Measurements from ENCODE around the gene TNIK. TPM values are rescaled to one million over a fixed set of nuclear protein-coding genes. Genes with fewer than 3 reads are reported as not detected.
A peak's percentile ranks its signal among the peaks of the same experiment; 100 is the strongest.

Gene TNIK
- total RNA-seq, 2 donors from 2014 or later = 31.7 to 37.9 TPM

DNA sequence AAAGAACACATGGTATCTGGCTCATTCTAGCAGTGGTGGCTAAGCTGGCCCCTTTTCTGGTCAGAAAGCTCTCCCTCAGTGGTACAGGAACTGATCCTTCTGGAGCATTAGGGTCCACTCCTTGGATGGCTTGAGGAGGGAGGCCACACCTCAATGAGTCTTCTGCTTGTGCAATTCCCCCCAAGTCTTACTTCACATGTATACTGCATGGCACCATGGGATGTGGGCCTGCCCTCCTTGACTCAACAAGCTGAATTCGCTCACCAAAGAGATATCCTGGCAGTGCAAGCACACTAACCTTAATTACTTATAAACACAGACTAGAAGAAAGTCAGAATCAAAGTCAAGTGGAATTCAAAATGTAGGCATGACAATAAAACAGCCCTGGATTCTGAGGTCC is 299.9 kb downstream of the TNIK start:
- Mint-ChIP-seq H3K27ac (no peak overlapping the region), H3K9me3 (peaks cover 0 to under 1% of the 10 kb centered on the region in 2 donors), H3K36me3 (peaks cover 6 to 12% of the 10 kb centered on the region in 2 donors)
- DNase-seq (ENCODE audit: low spot score in 2 of 2) (no peak), ATAC-seq (no peak)

DNA sequence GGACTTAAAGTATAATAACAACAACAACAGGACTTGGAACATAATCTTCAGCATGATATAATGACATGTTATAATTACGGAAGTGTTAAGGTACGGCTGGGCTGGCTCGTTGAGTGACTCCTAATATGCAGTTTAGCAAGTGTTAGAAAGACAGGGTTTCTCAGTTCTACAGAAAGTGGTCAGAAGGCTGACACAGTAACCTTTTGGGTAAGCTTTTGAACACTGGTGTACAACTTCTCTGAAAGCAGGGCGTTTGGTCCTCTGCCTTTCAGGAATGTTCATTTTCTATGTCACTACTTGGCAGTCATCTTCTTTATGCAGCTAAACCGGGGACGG is 300.4 kb downstream of the TNIK start:
- Mint-ChIP-seq H3K27ac (peak overlapping the region in 1 of 2 donors; percentile 12), H3K9me3 (no peaks in the 10 kb centered on the region), H3K36me3 (peaks cover 6 to 10% of the 10 kb centered on the region in 2 donors)
- no peak for DNase-seq (ENCODE audit: low spot score in 2 of 2)
- no peak for ATAC-seq

DNA sequence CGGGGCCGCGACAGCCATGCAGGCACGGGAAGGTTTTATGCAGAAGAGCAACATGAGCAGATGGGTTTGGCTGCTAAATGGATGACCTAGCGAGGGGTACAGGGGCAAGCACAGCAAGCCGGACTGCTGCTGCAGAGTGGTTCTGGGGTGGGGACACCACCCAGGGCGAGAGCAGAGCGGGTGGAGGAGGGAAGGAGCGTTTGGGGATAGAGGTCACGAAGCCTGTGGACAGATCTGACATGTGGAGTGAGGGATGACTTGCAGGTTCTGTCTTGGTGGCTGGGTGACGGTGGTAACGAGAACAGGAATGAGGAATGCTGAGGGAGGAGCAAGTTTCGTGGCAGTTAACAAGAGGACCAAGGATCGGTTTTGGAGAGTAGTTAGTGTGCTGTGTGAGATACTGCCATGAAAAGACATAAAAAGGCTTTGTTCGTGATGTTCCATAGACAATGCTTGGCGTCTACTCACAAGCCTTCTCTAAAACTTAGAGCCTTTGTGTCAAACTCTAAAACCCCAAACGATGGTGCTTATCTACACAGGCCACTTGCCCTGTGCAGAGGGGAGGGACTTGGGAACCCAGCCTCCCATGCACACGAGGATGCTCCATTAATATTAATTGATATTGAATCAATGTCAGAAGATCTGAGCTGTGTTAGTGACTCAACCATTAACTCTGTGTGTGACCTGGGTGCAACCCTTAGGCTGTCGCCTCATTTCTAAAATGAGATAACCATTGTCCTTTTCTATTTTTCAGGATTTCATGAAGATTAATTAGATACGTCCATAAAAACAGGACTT is 301.0 kb downstream of the TNIK start:
- Mint-ChIP-seq H3K9me3 (no peaks in the 10 kb centered on the region), H3K36me3 (peaks cover 6 to 10% of the 10 kb centered on the region in 2 donors), H3K27ac (no peak overlapping the region)
- ATAC-seq = no peak
- no peak for DNase-seq (ENCODE audit: low spot score in 2 of 2)

DNA sequence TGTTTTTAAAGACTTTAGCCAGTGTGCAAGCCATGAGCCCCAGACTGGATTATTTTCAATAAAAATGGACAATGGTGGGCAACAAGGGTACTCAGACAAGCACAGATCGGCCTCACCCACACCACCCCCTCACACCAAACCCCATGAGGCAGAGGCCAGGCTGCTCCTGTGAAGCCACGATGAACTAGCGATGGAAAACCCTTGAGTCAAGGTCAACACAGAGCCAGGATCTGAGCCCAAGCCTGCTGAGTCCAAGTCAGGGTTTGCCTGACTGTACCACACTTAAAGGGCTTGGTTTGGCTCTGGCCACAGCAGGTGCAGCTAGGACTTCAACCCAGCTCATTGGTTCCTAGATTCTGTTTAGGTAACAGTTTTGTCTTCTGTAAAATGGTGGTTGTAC is 302.2 kb downstream of the TNIK start:
- no peak for DNase-seq (ENCODE audit: low spot score in 2 of 2)
- peaks cover 12% of the 10 kb centered on the region in 2 donors for H3K36me3 Mint-ChIP-seq
- no peak overlapping the region for H3K27ac Mint-ChIP-seq
- ATAC-seq = no peak
- H3K9me3 Mint-ChIP-seq = no peaks in the 10 kb centered on the region

GRCh38 chr3:171157286-171157685 is 302.9 kb downstream of the TNIK start:
- H3K9me3 Mint-ChIP-seq = no peaks in the 10 kb centered on the region

GRCh38 chr3:171156401-171157010 is 303.7 kb downstream of the TNIK start:
- no peaks in the 10 kb centered on the region for H3K9me3 Mint-ChIP-seq
- peaks cover 10 to 12% of the 10 kb centered on the region in 2 donors for H3K36me3 Mint-ChIP-seq
- ATAC-seq = no peak
- H3K27ac Mint-ChIP-seq = peak overlapping the region in 1 of 2 donors; percentile 8
- DNase-seq (ENCODE audit: low spot score in 2 of 2) = no peak

More at GRCh38 chr3:171157286-171157685, 302.9 kb downstream of the TNIK start:
- no peak for DNase-seq (ENCODE audit: low spot score in 2 of 2)
- no peak for ATAC-seq
- Mint-ChIP-seq H3K36me3 (peaks cover 10 to 12% of the 10 kb centered on the region in 2 donors), H3K27ac (peak overlapping the region in 1 of 2 donors; percentile 33)

- Mint-ChIP-seq H3K36me3 (peaks cover 10 to 12% of the 10 kb centered on the region in 2 donors), H3K27ac (no peak overlapping the region), H3K9me3 (no peaks in the 10 kb centered on the region)
- no peak for ATAC-seq
- DNase-seq (ENCODE audit: low spot score in 2 of 2) = no peak
Observed at GRCh38 chr3:171155122-171155700, 305.0 kb downstream of the TNIK start.

DNA sequence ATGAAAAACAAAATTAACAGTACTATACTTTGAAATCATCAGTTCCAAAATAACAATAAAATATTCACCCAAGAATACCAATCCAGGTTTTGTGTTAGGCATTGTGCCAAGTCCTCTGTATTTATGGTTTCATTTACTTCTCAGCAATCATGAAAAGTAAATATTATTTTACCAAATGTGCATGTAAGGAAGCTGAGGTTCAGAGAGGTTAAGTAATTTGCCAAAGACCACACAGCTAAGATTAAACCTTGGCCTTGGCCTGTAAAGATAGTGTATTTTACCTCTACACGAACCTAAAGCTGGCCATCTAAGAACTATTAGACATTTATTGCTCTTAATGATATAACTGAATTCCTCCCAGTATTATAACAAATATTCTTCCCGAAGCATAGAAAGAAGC is 309.3 kb downstream of the TNIK start:
- DNase-seq (ENCODE audit: low spot score in 2 of 2) = no peak
- no peaks in the 10 kb centered on the region for H3K9me3 Mint-ChIP-seq
- H3K36me3 Mint-ChIP-seq = peaks cover 7 to 13% of the 10 kb centered on the region in 2 donors
- no peak for ATAC-seq
- no peak overlapping the region for H3K27ac Mint-ChIP-seq

DNA sequence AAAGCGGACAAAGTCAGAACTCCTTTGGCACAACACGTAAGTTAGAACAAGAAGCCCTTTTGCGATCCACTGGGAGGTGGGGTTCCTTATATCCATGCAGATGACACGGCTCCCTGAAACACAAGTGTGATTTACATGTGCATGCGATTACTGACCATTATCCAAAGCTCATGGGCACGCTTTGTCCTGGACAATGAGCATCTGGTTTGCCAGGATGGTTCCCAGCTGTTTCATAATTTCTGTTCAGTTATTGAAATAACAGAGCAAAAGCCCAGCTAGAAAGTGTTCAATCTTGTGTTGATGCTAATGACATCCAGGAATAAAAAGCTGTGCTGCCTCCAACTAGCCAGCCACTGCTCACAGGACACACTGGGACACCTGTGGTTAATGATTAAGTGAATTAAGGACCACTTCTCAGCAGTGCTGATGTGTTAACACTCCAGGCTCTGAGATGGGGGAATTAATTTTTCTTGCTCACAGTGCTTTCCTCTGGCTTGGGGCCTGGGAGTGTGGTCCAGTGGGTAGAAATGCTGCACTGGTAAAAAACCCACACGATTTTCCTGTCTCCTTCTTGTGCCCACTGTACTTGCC is 310.6 kb downstream of the TNIK start:
- Mint-ChIP-seq H3K27ac (no peak overlapping the region), H3K36me3 (peaks cover 7 to 15% of the 10 kb centered on the region in 2 donors), H3K9me3 (no peaks in the 10 kb centered on the region)
- no peak for DNase-seq (ENCODE audit: low spot score in 2 of 2)
- ATAC-seq = no peak

- no peak overlapping the region for H3K27ac Mint-ChIP-seq
- no peaks in the 10 kb centered on the region for H3K9me3 Mint-ChIP-seq
- DNase-seq (ENCODE audit: low spot score in 2 of 2) = no peak
- no peak for ATAC-seq
- H3K36me3 Mint-ChIP-seq = peaks cover 0 to 14% of the 10 kb centered on the region in 2 donors
Observed at GRCh38 chr3:171145798-171146197, 314.4 kb downstream of the TNIK start.

DNA sequence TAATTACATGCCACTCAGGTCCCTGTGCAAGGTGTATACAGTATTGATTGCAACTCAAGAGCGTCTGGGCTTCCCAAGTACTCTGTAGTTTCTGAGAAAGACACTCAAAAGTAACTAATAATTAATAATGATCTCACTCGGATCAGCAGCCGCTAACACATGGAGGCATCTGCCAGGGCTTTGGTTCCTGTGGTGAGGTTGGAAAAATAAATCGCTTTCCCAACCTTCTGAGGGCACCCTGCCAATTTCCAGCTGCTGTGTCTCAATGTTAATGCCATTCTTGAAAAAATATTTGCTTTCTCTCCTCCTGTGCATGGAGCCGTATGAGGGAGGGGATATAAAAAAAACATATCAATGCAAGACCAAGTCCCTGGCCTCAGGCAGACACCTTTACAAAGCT is 317.2 kb downstream of the TNIK start:
- H3K36me3 Mint-ChIP-seq = peaks cover 6 to 14% of the 10 kb centered on the region in 2 donors
- no peak for DNase-seq (ENCODE audit: low spot score in 2 of 2)
- no peak overlapping the region for H3K27ac Mint-ChIP-seq
- no peaks in the 10 kb centered on the region for H3K9me3 Mint-ChIP-seq
- no peak for ATAC-seq

- Mint-ChIP-seq H3K27ac (peak overlapping the region in 1 of 2 donors; percentile 14), H3K9me3 (no peaks in the 10 kb centered on the region), H3K36me3 (peaks cover 13 to 15% of the 10 kb centered on the region in 2 donors)
- no peak for ATAC-seq
- DNase-seq (ENCODE audit: low spot score in 2 of 2) = no peak
Observed at GRCh38 chr3:171140246-171140645, 320.0 kb downstream of the TNIK start.

DNA sequence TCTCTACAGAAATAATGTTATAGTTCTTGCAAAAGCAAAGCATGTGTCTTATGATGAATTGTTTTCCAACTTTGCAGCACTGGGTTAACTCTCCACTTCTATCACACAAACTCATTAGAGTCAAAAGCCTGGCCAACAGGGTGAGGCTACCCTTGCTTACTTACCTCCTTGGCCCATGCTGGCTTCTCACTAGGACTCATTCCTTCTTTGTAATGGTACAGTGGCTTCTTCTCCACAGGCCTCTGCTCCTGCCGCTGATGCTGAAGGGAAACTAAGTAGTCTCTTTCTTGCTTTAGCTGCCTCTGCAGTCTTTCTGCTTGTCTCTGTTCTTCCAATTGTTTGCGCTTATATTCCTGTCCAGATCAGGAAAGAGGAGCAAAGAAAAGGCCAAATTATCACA is 322.2 kb downstream of the TNIK start:
- no peak overlapping the region for H3K27ac Mint-ChIP-seq
- H3K36me3 Mint-ChIP-seq = peaks cover 13 to 15% of the 10 kb centered on the region in 2 donors
- no peak for DNase-seq (ENCODE audit: low spot score in 2 of 2)
- H3K9me3 Mint-ChIP-seq = no peaks in the 10 kb centered on the region
- no peak for ATAC-seq

GRCh38 chr3:171135549-171135948 is 324.7 kb downstream of the TNIK start:
- peaks cover 4 to 15% of the 10 kb centered on the region in 2 donors for H3K36me3 Mint-ChIP-seq

GRCh38 chr3:171133796-171134569 is 326.2 kb downstream of the TNIK start:
- peaks cover 12 to 15% of the 10 kb centered on the region in 2 donors for H3K36me3 Mint-ChIP-seq
- ATAC-seq = no peak
- no peaks in the 10 kb centered on the region for H3K9me3 Mint-ChIP-seq
- no peak for DNase-seq (ENCODE audit: low spot score in 2 of 2)
- no peak overlapping the region for H3K27ac Mint-ChIP-seq

More at GRCh38 chr3:171135549-171135948, 324.7 kb downstream of the TNIK start:
- H3K9me3 Mint-ChIP-seq = no peaks in the 10 kb centered on the region
- ATAC-seq (no peak), DNase-seq (ENCODE audit: low spot score in 2 of 2) (no peak)
- peak overlapping the region in 1 of 2 donors; percentile 67 for H3K27ac Mint-ChIP-seq

DNA sequence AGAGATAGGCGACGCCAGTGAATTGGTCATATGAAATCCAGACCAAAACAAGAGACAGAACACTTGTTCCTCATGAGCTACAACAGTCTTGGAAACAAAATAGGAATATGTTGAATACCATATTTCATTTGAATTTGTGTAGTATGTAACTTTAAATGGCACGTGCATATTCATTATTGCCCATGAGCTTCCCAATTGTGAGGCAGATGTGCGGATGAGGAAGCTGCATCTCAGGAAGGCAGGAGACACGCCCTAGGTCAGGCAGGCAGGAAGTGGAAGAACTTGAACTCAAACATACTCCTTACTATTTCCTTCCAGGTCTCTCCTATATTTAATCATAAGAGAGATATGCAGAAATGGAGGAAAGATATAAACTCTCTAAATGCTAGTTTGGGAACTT is 326.9 kb downstream of the TNIK start:
- H3K27ac Mint-ChIP-seq = peak overlapping the region in 1 of 2 donors; percentile 57
- DNase-seq (ENCODE audit: low spot score in 2 of 2) (no peak), ATAC-seq (no peak)
- no peaks in the 10 kb centered on the region for H3K9me3 Mint-ChIP-seq
- H3K36me3 Mint-ChIP-seq = peaks cover 12 to 13% of the 10 kb centered on the region in 2 donors
